GM18499 (cell line): ENCODE measurements around the gene SPRR3.
"Not testable (repeated sequence)": the region's sequence is repeated elsewhere in the genome, so short reads cannot be mapped to it uniquely, and the experiment has no call there.

Source experiments
- ATAC-seq: cut with Tn5 transposase; IDR thresholded peaks from one replicate; pipeline ENCODE4 v1.9.1; 2021; ENCODE audit warnings: moderate number of reproducible peaks; ENCODE audit not compliant: insufficient read depth, unreplicated experiment

SPRR3 gene

DNA sequence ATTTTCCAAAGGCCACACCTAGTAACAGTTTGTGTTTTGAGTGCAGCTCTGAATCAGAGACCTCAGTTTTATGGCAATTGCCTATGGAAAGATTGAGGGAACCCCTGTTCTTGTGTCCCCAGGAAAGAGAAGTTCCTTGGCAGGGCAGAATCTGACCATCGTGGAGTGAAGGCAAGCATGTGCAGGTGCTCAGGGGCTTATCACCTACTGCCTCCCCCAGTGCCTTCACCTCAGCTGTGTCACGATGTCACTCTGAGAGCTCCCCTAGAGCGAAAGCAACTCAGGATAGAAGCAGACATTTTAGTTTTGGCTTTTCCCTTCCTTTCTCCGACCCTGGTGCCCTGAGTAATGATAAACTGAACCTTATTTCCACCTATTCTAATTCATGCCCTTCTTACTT lies 19.5 kb upstream of the SPRR3 start:
- ATAC-seq = no peak

DNA sequence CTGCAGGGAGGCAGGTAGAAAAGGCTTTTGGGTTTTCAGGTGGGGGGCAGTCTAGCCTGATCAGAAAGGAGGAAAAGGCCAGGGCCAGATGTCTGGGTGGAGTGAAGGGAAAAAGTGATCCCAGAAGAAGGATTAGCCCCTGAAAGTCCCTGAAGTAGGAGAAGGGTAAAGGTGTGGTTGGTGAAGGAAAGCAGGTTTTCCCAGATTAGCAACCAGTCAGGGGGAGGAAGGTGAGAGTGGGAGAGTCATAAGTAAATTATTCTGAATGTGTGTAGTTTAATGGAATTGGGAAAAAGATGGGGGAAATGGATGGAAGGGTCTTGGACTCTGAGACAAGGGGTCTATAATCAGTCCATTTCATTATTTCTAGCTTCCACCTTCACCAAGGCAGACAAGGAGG lies 18.3 kb upstream of the SPRR3 start:
- no peak for ATAC-seq

DNA sequence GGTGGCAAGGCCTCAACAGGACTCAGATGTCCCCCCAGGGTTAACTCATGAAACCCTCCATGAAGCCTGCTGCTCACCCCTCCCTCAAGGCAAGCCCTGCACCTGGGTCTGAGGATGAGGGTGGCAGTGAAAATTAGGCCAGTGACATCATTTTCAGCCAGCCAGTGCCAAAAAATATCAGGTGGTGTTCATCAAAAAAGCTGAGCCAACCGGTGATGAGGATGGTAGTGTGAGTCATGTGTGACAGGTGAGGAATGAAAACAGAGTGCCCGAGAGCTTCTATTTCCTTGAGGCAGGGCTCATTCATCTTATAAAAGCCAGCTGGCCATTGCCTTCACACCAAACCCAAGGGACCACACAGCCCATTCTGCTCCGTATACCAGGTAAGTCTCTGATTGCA lies 17.8 kb upstream of the SPRR3 start, which contains the start of gene SPRR1A:
Gene SPRR1A, plus strand, starts transcription at position 339 of the 400 bp plus-strand sequence. CDS start 1,150 bp downstream, outside the sequence.
- no peak for ATAC-seq

DNA sequence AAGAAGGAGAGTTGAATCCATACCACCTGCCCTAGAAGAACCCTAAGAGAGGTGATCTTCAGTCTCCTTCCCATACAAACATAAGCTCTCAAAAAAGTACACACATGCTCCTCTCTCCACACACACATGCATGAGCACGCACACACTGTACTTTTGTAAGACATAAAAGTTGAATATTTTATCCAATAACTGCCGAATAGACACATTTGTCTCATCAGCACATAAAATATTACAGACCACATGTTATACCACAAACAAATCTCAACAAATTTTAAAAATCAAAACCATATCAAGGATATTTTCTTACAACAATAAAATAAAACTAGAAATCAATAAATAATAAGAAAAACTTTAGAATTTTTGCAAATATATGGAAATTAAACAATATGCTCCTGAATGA lies 15.0 kb upstream of the SPRR3 start:
- ATAC-seq = no peak

DNA sequence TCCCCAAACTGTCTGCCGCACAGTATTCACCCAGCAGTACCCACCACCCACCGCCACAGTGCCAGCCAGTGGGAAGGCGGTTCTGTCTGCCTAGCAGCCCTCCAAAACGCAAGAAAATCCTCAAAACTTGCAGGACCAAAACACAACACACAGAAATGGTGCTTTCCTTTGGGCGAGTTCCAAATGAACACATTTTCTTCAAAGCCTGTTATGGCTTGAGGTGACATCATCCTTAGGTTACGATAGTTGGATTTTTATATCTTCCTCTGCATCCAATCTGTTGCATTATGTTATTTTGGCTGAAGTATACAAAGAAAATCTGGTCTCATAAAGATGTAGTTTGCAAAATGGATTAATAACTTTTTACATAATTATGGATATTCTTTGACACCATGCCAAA lies 8.4 kb upstream of the SPRR3 start:
- no peak for ATAC-seq

DNA sequence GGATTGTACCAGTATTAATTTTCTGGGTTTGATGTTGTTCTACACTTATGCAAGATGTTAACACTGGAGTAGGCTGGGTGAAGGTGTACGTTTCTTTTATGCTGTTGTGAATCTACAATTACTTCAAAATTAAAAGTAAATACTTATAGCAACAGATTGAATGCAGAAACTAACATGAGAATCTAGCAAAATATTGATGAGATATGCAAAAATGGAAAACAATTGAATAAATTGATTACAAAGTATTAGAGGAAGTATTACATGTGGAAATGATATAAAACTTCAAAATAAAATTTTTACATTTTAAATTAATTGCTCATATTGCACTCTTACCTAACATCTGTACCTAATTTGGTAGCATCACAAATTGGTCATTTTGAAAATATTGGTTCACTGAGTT lies 5.7 kb upstream of the SPRR3 start:
- no peak for ATAC-seq

DNA sequence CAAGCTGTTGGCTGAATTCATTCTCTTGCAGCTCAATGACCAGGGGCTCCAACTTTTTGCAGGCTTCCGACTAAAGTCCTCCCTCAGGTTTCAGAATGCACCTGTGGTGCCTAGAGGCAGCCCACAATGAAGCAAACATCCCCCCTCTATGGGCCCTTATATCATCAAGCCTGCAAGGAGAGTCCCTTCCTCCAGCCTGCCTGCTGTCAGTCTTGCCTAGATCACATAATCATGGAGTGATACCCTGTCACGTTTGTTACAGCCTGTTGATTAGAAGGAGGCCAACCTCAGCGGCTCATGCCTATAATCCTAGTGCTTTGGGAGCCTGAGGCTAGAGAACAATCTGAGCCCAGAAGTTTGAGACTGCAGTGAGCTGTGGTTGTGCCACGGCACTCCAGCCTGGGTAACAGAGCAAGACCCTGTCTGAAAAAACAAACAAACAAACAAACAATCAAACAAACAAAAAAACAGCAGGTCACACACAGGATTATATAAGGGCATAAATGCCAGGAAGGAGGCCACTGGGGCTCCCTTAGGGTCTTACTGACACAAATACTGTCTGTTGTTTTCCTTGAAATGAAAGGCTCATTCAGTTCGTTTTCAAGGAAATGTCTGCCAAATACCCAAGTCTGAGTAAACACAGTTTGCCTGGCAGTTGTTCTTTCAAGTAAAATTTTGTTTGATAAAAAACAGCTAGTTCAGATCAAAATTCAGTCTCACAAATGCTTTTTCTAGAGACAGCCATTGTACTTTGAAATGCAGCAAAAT lies 4.7 kb upstream of the SPRR3 start:
- ATAC-seq = no peak

DNA sequence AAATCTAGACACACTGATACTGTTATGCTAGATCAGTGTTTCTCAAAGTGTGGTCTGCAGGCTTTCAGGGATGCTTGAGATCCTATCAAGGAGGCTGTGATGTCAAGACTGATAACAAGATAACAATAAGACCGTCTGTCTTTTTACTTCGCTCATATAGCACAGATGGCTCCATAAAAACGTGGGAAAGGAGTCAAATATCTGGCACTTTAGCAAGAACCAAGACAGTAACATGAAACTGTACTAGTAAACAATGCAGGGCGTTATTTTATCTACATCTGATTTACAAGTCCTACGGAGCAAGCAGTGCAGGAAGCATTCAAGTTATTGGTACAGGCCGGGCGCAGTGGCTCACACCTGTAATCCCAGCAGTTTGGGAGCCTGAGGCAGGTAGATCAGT lies 3.6 kb upstream of the SPRR3 start:
- ATAC-seq = no peak

DNA sequence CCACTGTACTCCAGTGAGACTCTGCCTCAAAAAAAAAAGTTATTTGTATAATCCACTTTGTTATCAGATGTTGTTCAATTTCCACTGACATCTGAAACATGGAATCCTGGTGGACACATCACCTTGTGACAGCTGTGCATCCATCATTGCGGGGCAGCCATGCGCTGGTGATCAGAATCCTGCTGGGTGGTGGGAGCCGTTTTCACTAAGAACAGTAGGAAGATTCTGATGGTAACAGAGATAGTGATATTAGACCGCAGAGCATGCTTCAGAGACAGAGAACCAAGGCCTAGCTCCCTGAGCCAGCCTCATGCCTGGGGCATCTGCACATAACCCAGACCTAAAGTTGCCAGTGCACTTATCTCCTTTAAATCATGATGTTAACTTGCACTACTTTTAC lies 3.1 kb upstream of the SPRR3 start:
- ATAC-seq = no peak

DNA sequence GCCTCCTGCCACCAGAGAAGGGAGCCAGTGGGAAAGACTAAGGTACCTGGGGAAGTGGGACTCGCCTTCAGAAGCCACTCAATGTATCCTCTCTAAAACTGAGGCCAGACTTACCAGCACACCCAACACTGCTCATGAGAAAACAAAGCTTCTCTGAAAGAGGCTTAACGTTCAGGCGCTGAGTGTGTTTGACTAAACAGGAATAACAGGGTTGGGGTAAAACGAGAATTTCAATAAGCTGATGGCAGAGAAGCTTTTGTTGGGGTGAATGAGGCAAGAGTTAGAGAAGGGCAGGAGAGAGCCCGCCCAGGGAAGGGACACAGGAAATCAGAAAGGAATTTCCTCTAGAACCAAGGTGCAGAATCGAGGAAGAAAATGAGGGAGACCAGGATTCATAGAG lies 1.7 kb upstream of the SPRR3 start:
- ATAC-seq = no peak

DNA sequence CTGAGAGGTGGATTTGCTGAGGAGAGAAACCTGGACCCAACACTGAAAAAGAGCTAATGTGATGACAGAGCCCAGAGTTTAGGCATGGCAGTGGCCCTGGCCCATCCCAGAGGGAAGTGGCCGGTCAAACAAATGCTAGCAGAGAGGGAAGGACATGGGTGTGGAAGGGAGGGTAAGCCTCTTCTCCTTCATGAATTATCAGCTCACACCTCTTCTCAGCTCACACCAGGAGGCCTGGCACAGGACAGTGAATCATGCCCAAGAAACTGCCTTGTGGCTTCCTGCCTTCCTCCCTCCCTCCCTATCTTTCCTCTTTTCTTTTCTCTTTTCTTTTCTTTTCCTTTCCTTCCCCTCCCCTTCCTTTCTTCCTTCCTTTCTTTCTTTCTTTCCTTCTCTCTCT lies 1.3 kb upstream of the SPRR3 start:
- ATAC-seq = no peak

DNA sequence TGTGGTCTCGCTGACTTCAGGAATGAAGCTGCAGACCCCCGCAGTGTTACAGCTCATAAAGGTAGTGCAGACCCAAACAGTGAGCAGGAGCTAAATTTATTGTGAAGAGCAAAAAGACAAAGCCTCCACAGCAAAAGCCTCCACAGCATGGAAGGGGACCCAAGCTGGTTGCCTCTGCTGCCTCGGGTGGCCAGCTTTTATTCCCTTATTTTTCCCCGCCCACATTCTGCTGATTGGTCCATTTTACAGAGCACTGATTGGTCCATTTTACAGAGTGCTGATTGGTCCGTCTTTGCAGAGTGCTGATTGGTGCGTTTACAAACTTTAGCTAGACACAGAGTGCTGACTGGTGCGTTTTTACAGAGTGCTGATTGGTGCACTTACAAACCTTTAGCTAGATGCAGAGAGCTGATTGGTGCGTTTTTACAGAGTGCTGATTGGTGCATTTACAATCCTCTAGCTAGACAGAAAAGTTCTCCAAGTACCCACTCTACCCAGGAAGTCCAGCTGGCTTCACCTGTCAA lies 9.7 kb downstream of the SPRR3 start:
- ATAC-seq = not testable (repeated sequence)

DNA sequence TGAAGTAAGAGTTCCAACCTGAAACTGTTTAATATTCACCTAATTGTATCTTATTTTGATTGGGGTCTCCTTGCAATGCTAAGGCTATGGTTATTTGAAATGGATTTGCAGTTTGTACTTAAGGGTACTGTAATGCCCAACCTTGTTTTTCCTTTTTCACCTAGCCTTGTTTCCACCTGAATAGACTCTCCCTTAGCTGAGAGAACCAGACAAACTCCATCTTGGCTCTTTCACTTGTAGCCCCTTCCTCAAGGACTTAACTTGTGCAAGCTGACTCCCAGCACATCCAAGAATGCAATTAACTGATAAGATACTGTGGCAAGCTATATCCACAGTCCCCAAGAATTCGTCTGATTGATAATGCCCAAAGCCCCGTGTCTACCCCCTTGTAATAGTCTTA lies 20.3 kb downstream of the SPRR3 start:
- not testable (repeated sequence) for ATAC-seq

DNA sequence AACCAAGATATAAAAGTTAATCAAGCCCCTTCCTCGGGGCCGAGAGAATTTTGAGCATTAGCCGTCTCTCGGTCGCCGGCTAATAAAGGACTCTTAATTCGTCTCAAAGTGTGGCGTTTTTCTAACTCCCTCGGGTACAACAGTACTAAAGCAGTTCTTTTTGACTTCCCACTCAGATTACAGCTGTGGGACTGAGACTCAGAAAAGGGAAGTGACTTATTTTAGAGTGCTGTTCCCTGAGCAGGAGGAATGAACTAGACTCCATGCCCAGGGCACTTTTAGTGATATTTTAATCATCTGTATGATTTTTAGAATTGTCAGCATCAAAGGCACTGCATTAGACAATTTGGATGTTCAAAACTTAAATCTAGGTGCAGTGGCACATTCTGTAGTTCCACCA lies 20.8 kb downstream of the SPRR3 start:
- ATAC-seq = not testable (repeated sequence)

DNA sequence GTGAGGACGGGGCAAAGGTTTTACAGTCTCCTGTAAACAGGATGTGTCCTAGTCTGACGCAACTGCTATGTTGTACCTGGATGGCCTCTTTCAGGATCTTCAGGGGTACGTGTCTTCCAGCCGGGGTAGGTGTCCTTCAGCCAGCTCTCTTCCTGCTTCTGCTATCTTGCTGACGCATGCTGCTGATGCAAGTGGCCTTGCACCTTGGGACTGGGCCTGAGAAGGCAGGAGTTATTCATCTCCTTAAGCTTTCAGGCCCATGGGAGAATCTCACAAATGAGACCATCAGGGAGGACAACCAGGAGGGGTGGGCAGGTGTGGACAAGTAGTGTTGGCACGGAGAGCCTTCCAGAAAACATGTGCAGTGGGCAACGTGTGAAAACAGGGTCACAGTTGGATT lies 21.6 kb downstream of the SPRR3 start:
- no peak for ATAC-seq

DNA sequence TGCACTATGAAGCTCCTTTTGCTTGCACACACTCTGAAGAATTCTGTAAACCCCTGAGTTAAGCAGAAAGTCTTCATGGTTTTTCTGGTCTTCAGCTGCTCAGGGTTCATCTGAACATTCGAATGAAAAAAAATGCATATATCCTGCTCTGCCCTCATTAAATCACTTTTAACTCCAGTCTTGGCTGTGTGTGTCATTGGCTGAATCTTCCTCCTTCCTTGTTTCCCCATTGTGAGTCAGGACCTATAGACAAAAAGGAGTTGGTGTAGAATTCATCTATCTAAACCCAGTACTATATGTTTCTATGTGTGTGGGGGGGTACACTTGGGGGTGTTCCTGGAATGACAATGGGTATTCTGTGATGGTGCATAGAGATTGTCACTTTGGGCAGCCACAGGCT lies 22.9 kb downstream of the SPRR3 start:
- ATAC-seq = no peak

DNA sequence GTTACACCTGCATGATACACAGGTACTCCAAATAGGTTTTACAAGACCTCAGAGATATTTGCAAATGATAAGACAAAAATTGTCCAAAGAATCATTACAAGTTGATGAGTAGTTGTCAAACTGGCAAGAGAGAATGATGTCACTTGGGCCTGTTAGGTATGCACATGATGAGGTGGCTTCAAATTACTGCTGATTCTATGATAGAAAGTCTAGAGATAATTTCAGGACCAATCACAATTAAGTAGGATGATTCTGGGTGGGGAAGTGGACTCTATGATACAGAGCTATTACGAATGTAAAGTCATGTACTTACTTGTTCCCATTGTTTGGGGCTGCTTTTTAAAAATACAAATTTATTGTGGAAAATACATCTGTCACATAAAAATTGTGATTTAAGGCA lies 24.2 kb downstream of the SPRR3 start:
- ATAC-seq = no peak

DNA sequence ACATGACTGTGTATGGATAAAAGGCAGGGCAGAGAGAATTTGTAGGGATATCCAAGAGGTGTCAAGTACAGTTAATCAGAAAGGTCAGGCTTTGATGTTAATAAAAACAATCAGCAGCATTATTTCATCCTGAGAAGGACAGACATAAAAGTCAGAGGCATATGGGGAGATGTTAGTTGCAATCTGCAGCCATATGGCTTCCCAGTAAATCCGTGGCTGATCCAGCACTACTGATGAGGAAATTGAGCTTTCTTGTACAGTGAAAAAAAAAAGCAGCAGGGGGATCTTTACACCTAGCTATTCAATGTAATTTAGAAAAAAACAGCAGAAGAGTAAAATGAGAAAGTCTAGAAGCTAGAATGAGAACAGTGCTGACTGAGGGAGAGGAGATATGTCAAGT lies 27.2 kb downstream of the SPRR3 start:
- ATAC-seq = no peak

DNA sequence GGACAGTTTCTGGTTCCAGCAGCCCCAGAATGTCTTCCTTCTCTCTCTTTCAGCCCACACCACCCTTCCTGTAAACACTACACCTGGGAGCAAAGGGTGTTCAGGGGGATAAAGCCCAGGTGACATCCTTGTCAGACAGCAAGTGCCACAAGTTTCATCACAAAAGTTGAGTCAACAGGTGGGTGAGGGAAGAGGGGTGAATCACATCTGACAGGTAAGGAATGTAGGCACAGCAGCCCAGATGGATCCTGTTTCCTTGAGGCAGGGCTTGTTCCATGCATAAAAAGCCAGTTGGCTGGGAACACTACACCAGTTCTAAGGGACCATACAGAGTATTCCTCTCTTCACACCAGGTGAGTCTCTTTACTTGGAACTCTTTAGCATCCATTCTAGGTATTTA lies 29.3 kb downstream of the SPRR3 start, which contains the start of gene SPRR1B:
Gene SPRR1B, plus strand, starts transcription at position 309 of the 400 bp plus-strand sequence. CDS start 1,143 bp downstream, outside the sequence.
- ATAC-seq = no peak

DNA sequence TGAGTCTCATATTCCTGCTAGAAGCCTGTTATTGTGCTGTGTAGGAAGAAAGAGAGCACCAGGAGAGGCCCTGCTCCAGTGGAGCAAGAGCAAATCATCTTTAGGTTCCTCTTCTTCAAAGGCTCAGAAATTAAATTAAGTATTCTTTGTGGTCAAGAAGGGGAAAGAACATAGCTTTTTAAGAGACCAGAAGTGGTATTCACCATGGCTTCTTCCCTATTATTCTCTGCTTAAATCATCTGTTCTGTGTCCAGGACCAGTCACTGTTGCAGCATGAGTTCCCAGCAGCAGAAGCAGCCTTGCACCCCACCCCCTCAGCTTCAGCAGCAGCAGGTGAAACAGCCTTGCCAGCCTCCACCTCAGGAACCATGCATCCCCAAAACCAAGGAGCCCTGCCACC lies 30.5 kb downstream of the SPRR3 start:
- ATAC-seq = no peak

DNA sequence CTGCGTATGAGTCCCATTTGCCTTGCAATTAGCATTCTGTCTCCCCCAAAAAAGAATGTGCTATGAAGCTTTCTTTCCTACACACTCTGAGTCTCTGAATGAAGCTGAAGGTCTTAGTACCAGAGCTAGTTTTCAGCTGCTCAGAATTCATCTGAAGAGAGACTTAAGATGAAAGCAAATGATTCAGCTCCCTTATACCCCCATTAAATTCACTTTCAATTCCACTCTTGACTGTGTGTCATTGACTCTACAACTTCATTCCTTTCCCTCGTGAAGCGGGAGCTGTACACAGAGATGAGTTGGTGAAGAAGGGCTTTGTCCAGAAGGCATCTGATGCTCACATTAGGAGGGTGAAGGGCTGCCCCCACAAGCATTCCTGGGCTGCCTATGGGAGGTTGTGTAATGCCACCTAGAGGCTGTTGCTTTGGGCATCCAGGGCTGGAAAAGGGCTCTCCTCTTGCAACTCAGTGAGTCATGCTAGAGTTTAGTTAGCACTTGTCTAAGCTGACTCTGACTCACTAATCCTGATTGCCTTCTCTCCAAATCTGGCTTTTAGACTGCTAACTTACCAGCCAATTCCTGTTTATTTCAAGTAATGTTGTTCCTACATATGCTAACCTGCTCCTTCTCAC lies 31.2 kb downstream of the SPRR3 start:
- ATAC-seq = no peak

DNA sequence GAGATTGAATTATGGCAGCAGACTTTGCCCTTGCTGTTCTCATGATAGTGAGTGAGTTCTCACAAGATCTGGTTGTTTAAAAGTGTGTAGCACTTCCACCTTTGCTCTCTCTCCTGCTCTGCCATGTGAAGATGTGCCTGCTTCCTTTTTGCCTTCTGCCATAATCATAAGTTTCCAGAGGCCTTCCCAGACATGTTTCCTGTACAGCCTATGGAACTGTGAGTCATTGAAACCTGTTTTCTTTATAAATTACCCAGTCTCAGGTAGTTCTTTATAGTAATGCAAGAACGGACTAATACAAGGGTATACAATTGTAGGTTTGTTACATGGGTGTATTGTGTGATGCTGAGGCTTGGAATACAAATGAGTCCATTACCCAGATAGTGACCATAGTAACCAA lies 33.7 kb downstream of the SPRR3 start:
- no peak for ATAC-seq
